WTC11 (cell line): ENCODE results near the gene MRPL46. TPM values are rescaled to one million over a fixed set of nuclear protein-coding genes. Genes with fewer than 3 reads are reported as not detected.

ENCODE experiments used
- ATAC-seq: fragments of 200-7000 bp; cut with Tn5 transposase; 2 replicates; pipeline ENCODE4 v1.10.0; 2021; ENCODE audit warnings: mild to moderate bottlenecking, moderate library complexity
- CTCF ChIA-PET: fragments of 300-600 bp; sonication (Branson Sonifier 250); formaldehyde crosslinking; loops from one replicate; lab custom pipeline; 2021; ENCODE audit warnings: antibody characterized with exemption; lab: Charles Lee
- POLR2A ChIA-PET: fragments of 350-600 bp; sonication (Branson Sonifier 250); formaldehyde crosslinking; loops from one replicate; lab custom pipeline; 2021; ENCODE audit warnings: antibody characterized with exemption; lab: Charles Lee
- DNase-seq: peaks from one replicate; pipeline ENCODE4 v3.0.0; 2021; ENCODE audit warnings: low spot score
- H3K27ac Mint-ChIP-seq: 2 replicates; pipeline ENCODE4 v1.8.0; 2021; ENCODE audit warnings: mixed read lengths
- H3K27me3 Mint-ChIP-seq: 2 replicates; pipeline ENCODE4 v1.8.0; 2021; ENCODE audit warnings: low read depth, mild to moderate bottlenecking, moderate library complexity, mixed read lengths
- H3K36me3 Mint-ChIP-seq: 2 replicates; pipeline ENCODE4 v1.8.0; 2021; ENCODE audit warnings: mixed read lengths
- H3K4me1 Mint-ChIP-seq: 2 replicates; pipeline ENCODE4 v1.8.0; 2022; ENCODE audit warnings: mixed read lengths
- H3K4me3 Mint-ChIP-seq: 2 replicates; pipeline ENCODE4 v1.8.0; 2021; ENCODE audit warnings: mild to moderate bottlenecking, moderate library complexity, mixed read lengths
- H3K9me3 Mint-ChIP-seq: 2 replicates; pipeline ENCODE4 v1.8.0; 2021; ENCODE audit warnings: mixed read lengths
- CBFB ChIP-seq: sonication (generic); formaldehyde crosslinking; IDR thresholded peaks from 2 replicates; pipeline ENCODE4 v1.8.1; 2022; ENCODE audit warnings: mild to moderate bottlenecking, low read depth, missing genetic modification reagents
- CREB1 ChIP-seq: sonication (generic); formaldehyde crosslinking; IDR thresholded peaks from 2 replicates; pipeline ENCODE4 v1.8.0; 2023; ENCODE audit warnings: mild to moderate bottlenecking, missing genetic modification reagents
- ELF4 ChIP-seq: sonication (generic); formaldehyde crosslinking; IDR thresholded peaks from 2 replicates; pipeline ENCODE4 v1.8.1; 2022; ENCODE audit warnings: low read depth, mild to moderate bottlenecking, moderate library complexity, missing genetic modification reagents
- ERG ChIP-seq: fragments of 250-450 bp; sonication (Bioruptor Pico); IDR thresholded peaks from 2 replicates; pipeline ENCODE4 v1.8.0; 2021; ENCODE audit warnings: mild to moderate bottlenecking
- ETV6 ChIP-seq: sonication (generic); formaldehyde crosslinking; IDR thresholded peaks from 2 replicates; pipeline ENCODE4 v1.8.1; 2022; ENCODE audit warnings: mild to moderate bottlenecking, missing genetic modification reagents
- GABPB1 ChIP-seq: sonication (generic); formaldehyde crosslinking; IDR thresholded peaks from 2 replicates; pipeline ENCODE4 v1.8.1; 2023; ENCODE audit warnings: mild to moderate bottlenecking, missing genetic modification reagents
- GTF2I ChIP-seq: fragments of 250-450 bp; sonication (Bioruptor Pico); conservative IDR thresholded peaks from 2 replicates; pipeline ENCODE4 v1.4.0; 2021; ENCODE audit warnings: mild to moderate bottlenecking
- HMGXB4 ChIP-seq: sonication (generic); formaldehyde crosslinking; IDR thresholded peaks from 2 replicates; pipeline ENCODE4 v1.8.1; 2023; ENCODE audit warnings: mild to moderate bottlenecking, moderate library complexity, missing genetic modification reagents
- JAZF1 ChIP-seq: fragments of 250-450 bp; sonication (Bioruptor Pico); IDR thresholded peaks from 2 replicates; pipeline ENCODE4 v1.9.0; 2021; ENCODE audit warnings: moderate library complexity, mild to moderate bottlenecking, inconsistent platforms
- MLX ChIP-seq: sonication (generic); formaldehyde crosslinking; IDR thresholded peaks from 2 replicates; pipeline ENCODE4 v1.8.1; 2023; ENCODE audit warnings: mild to moderate bottlenecking, missing genetic modification reagents, moderate library complexity
- MYBL2 ChIP-seq: sonication (generic); formaldehyde crosslinking; IDR thresholded peaks from 2 replicates; pipeline ENCODE4 v1.8.1; 2023; ENCODE audit warnings: mild to moderate bottlenecking, moderate library complexity, missing genetic modification reagents
- NFATC4 ChIP-seq: fragments of 250-450 bp; sonication (Bioruptor Pico); IDR thresholded peaks from 2 replicates; pipeline ENCODE4 v1.9.0; 2021; ENCODE audit warnings: mild to moderate bottlenecking
- NFE2L1 ChIP-seq: sonication (generic); formaldehyde crosslinking; IDR thresholded peaks from 2 replicates; pipeline ENCODE4 v1.8.1; 2023; ENCODE audit warnings: missing genetic modification reagents
- RORB ChIP-seq: fragments of 250-450 bp; sonication (Bioruptor Pico); IDR thresholded peaks from 2 replicates; pipeline ENCODE4 v1.9.0; 2021; ENCODE audit warnings: mild to moderate bottlenecking
- SOX15 ChIP-seq: fragments of 250-450 bp; sonication (Bioruptor Pico); IDR thresholded peaks from 2 replicates; pipeline ENCODE4 v1.9.0; 2021; ENCODE audit warnings: mild to moderate bottlenecking
- TP53 ChIP-seq: sonication (generic); formaldehyde crosslinking; IDR thresholded peaks from 2 replicates; pipeline ENCODE4 v1.8.1; 2023; ENCODE audit warnings: mild to moderate bottlenecking, missing genetic modification reagents
- ZNF263 ChIP-seq: sonication (generic); formaldehyde crosslinking; IDR thresholded peaks from 2 replicates; pipeline ENCODE4 v1.8.1; 2022; ENCODE audit warnings: low read depth, mild to moderate bottlenecking, moderate library complexity, missing genetic modification reagents
- ZNF423 ChIP-seq: fragments of 250-450 bp; sonication (Bioruptor Pico); IDR thresholded peaks from 2 replicates; pipeline ENCODE4 v2.1.2; 2022; ENCODE audit warnings: mild to moderate bottlenecking, moderate library complexity
- ZNF532 ChIP-seq: fragments of 250-450 bp; sonication (Bioruptor Pico); IDR thresholded peaks from 2 replicates; pipeline ENCODE4 v1.9.0; 2021; ENCODE audit warnings: mild to moderate bottlenecking, borderline replicate concordance
- total RNA-seq: library from RNA; stranded (reverse); gene quantifications from 3 replicates; pipeline ENCODE4 v1.2.3, GENCODE V29; 2021
- TF ChIP-seq, protein P1 (sequence below): sonication (generic); formaldehyde crosslinking; IDR thresholded peaks from 2 replicates; pipeline ENCODE4 v1.8.0; 2022; ENCODE audit warnings: mild to moderate bottlenecking, missing genetic modification reagents

Gene MRPL46
- total RNA-seq, 1 experiment from 2014 or later = 26.8 TPM

GRCh38 chr15:88479169-88479568 is 12.0 kb upstream of the MRPL46 start (continued):
- TF ChIP-seq ZNF532 (CRISPR knock-in tag) (no peak), ZNF263 (CRISPR knock-in tag) (no peak), HMGXB4 (no peak), CREB1 (no peak)

DNA sequence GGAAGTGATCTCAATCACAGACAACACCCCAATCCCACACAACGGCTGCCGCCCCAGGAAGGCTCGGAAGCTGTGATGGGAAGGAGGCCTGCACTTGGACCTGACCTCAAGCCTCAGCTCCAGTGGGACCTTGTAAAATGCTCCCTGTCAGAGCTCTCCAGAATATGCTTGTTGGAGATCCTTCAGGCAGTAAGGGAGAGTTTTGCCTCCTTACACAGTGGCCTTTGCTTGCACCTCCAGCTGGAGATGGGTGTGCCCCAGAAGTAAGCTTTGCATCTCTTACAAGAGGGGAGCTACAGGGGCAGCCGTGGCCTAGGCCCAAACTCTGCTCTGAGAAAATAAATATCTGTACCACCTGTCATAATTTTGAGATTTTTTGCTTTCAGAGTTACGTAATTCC is 10.7 kb upstream of the MRPL46 start:
- H3K36me3 Mint-ChIP-seq = peaks cover 11% of the 10 kb centered on the region
- ATAC-seq (no peak), DNase-seq (no peak)
- no peaks in the 10 kb centered on the region; the same call in 1 of the 2 replicates for H3K27me3 Mint-ChIP-seq
- no peak overlapping the region for H3K27ac Mint-ChIP-seq
- H3K4me1 Mint-ChIP-seq = peaks cover 9% of the 10 kb centered on the region; the same call in 1 of the 2 replicates
- no peak overlapping the region for H3K4me3 Mint-ChIP-seq
- POLR2A ChIA-PET = no interaction called here
- CTCF ChIA-PET = interaction anchor here (1.0 to 3.4 kb wide), 3 partner anchors 11 to 180 kb away, joined by 3 to 18 read pairs (median 9); partner anchors contain the start of genes MRPL46 and MRPS11
- TF ChIP-seq ELF4 (CRISPR knock-in tag) (no peak), TP53 (CRISPR knock-in tag) (no peak), RORB (no peak), ZNF263 (CRISPR knock-in tag) (no peak), GTF2I (CRISPR knock-in tag) (no peak), SOX15 (no peak), ZNF423 (CRISPR knock-in tag) (no peak)
- TF ChIP-seq, protein P1, sequence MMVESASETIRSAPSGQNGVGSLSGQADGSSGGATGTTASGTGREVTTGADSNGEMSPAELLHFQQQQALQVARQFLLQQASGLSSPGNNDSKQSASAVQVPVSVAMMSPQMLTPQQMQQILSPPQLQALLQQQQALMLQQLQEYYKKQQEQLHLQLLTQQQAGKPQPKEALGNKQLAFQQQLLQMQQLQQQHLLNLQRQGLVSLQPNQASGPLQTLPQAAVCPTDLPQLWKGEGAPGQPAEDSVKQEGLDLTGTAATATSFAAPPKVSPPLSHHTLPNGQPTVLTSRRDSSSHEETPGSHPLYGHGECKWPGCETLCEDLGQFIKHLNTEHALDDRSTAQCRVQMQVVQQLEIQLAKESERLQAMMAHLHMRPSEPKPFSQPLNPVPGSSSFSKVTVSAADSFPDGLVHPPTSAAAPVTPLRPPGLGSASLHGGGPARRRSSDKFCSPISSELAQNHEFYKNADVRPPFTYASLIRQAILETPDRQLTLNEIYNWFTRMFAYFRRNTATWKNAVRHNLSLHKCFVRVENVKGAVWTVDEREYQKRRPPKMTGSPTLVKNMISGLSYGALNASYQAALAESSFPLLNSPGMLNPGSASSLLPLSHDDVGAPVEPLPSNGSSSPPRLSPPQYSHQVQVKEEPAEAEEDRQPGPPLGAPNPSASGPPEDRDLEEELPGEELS (CRISPR knock-in tag) = no peak
- no peaks in the 10 kb centered on the region for H3K9me3 Mint-ChIP-seq

DNA sequence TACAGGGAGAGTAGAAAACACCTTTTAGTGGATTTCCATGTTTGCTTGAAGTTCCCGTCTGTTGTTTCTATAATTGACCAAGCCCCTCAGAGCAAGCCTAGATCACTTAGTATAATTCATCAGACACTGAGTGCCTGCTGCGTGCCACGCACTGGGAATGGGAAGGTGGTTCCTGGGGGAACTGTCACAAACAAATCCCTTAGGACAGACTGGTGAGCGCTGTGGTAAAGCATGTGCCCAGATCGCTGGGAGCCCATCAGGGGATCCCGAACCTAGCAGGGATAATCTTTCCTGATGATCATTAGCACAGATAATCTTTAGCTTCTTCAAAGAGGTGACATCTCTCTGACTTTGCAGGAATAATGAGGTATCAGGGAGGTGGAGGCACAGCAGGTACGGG is 9.9 kb upstream of the MRPL46 start:
- Mint-ChIP-seq H3K4me1 (peaks cover 4% of the 10 kb centered on the region; the same call in 1 of the 2 replicates), H3K27ac (no peak overlapping the region), H3K27me3 (no peaks in the 10 kb centered on the region; the same call in 1 of the 2 replicates), H3K36me3 (peaks cover 15% of the 10 kb centered on the region), H3K4me3 (no peak overlapping the region), H3K9me3 (no peaks in the 10 kb centered on the region)
- POLR2A ChIA-PET = no interaction called here
- no peak for DNase-seq
- ATAC-seq = no peak
- CTCF ChIA-PET = interaction anchor here (1.0 to 3.4 kb wide), 6 partner anchors 10 to 181 kb away, joined by 3 to 18 read pairs (median 5); partner anchors contain the start of genes ISG20, MRPL46 and MRPS11
- TF ChIP-seq NFATC4 (CRISPR knock-in tag) (no peak), MYBL2 (CRISPR knock-in tag) (no peak), CBFB (no peak), JAZF1 (CRISPR knock-in tag) (no peak), MLX (CRISPR knock-in tag) (no peak), NFE2L1 (CRISPR knock-in tag) (no peak), GABPB1 (CRISPR knock-in tag) (no peak), ETV6 (CRISPR knock-in tag) (no peak), ERG (CRISPR knock-in tag) (no peak)
